ENCODE results near the gene TNS3. TPM values are rescaled to one million over a fixed set of nuclear protein-coding genes. Genes with fewer than 3 reads are reported as not detected.

Gene TNS3
- total and polyA plus RNA-seq, 10 of the 15 experiments (the other 5 are each of a cell fraction or from before 2014, with no cell fraction given) = 0.27 to 2.7 (median 0.79) TPM

DNA sequence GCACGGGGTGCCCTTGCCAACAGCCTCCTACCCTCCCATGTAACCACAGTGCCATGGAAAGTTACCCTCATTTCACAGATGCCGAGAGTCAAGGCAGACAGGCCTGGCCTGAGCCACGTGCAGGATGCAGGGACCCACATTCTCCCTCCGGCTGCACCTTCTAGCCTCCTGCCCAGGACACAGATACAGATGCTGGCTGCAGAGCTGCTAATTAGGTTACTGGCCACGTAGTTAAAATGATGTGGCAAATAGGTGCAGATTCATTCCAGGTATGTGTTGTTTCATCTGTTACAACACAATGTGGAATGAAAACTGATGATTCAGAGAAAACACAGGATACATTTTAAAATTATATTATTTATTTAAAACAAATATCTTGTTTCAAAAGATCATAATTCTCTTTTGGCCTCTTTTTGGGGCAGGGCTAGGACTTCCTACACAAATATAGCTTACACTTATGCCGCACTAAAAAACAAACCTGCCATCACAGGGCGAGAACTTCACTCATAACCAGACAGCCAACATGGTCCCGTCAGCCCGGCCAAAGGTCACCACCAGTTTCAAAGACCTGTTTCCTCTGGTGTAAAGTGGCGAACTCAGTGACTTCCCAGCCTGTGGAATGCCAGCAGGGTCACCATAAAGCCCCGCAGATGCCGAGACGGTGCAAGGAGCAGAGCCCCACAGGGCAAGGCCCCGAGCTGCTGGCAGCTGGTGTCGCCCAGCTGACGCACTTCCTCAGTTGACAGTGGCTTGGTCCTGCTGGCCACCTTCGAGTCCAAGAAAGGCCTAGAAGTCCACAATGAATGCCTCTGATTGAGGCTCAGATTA is 83.5 kb downstream of the TNS3 start (continued):
- TF ChIP-seq, protein P1, sequence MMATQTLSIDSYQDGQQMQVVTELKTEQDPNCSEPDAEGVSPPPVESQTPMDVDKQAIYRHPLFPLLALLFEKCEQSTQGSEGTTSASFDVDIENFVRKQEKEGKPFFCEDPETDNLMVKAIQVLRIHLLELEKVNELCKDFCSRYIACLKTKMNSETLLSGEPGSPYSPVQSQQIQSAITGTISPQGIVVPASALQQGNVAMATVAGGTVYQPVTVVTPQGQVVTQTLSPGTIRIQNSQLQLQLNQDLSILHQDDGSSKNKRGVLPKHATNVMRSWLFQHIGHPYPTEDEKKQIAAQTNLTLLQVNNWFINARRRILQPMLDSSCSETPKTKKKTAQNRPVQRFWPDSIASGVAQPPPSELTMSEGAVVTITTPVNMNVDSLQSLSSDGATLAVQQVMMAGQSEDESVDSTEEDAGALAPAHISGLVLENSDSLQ (IDR thresholded peaks at IDR 0.05) = no peak
- TF ChIP-seq, protein P2, sequence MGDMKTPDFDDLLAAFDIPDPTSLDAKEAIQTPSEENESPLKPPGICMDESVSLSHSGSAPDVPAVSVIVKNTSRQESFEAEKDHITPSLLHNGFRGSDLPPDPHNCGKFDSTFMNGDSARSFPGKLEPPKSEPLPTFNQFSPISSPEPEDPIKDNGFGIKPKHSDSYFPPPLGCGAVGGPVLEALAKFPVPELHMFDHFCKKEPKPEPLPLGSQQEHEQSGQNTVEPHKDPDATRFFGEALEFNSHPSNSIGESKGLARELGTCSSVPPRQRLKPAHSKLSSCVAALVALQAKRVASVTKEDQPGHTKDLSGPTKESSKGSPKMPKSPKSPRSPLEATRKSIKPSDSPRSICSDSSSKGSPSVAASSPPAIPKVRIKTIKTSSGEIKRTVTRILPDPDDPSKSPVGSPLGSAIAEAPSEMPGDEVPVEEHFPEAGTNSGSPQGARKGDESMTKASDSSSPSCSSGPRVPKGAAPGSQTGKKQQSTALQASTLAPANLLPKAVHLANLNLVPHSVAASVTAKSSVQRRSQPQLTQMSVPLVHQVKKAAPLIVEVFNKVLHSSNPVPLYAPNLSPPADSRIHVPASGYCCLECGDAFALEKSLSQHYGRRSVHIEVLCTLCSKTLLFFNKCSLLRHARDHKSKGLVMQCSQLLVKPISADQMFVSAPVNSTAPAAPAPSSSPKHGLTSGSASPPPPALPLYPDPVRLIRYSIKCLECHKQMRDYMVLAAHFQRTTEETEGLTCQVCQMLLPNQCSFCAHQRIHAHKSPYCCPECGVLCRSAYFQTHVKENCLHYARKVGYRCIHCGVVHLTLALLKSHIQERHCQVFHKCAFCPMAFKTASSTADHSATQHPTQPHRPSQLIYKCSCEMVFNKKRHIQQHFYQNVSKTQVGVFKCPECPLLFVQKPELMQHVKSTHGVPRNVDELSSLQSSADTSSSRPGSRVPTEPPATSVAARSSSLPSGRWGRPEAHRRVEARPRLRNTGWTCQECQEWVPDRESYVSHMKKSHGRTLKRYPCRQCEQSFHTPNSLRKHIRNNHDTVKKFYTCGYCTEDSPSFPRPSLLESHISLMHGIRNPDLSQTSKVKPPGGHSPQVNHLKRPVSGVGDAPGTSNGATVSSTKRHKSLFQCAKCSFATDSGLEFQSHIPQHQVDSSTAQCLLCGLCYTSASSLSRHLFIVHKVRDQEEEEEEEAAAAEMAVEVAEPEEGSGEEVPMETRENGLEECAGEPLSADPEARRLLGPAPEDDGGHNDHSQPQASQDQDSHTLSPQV (IDR thresholded peaks at IDR 0.05) = no peak
- TF ChIP-seq, protein P3, sequence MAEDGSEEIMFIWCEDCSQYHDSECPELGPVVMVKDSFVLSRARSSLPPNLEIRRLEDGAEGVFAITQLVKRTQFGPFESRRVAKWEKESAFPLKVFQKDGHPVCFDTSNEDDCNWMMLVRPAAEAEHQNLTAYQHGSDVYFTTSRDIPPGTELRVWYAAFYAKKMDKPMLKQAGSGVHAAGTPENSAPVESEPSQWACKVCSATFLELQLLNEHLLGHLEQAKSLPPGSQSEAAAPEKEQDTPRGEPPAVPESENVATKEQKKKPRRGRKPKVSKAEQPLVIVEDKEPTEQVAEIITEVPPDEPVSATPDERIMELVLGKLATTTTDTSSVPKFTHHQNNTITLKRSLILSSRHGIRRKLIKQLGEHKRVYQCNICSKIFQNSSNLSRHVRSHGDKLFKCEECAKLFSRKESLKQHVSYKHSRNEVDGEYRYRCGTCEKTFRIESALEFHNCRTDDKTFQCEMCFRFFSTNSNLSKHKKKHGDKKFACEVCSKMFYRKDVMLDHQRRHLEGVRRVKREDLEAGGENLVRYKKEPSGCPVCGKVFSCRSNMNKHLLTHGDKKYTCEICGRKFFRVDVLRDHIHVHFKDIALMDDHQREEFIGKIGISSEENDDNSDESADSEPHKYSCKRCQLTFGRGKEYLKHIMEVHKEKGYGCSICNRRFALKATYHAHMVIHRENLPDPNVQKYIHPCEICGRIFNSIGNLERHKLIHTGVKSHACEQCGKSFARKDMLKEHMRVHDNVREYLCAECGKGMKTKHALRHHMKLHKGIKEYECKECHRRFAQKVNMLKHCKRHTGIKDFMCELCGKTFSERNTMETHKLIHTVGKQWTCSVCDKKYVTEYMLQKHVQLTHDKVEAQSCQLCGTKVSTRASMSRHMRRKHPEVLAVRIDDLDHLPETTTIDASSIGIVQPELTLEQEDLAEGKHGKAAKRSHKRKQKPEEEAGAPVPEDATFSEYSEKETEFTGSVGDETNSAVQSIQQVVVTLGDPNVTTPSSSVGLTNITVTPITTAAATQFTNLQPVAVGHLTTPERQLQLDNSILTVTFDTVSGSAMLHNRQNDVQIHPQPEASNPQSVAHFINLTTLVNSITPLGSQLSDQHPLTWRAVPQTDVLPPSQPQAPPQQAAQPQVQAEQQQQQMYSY (CRISPR knock-in tag; IDR thresholded peaks at IDR 0.05) = no peak
- TF ChIP-seq NFYB (IDR thresholded peaks at IDR 0.05; ENCODE audit: insufficient read depth, low read depth, low read length) (no peak), HDAC2 (IDR thresholded peaks at IDR 0.05) (no peak)
- TF ChIP-seq, protein P4, sequence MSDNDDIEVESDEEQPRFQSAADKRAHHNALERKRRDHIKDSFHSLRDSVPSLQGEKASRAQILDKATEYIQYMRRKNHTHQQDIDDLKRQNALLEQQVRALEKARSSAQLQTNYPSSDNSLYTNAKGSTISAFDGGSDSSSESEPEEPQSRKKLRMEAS (IDR thresholded peaks at IDR 0.05; ENCODE audit: low read depth, low read length) = no peak

Measured in GM12878 (cell line).